GM04503 (cell line): ENCODE measurements around the gene GALNS.

Experiments
- DNase-seq: peaks from one replicate; pipeline ENCODE4 v3.0.0-alpha.2; 2012; ENCODE audit warnings: low read depth

The GALNS gene

DNA sequence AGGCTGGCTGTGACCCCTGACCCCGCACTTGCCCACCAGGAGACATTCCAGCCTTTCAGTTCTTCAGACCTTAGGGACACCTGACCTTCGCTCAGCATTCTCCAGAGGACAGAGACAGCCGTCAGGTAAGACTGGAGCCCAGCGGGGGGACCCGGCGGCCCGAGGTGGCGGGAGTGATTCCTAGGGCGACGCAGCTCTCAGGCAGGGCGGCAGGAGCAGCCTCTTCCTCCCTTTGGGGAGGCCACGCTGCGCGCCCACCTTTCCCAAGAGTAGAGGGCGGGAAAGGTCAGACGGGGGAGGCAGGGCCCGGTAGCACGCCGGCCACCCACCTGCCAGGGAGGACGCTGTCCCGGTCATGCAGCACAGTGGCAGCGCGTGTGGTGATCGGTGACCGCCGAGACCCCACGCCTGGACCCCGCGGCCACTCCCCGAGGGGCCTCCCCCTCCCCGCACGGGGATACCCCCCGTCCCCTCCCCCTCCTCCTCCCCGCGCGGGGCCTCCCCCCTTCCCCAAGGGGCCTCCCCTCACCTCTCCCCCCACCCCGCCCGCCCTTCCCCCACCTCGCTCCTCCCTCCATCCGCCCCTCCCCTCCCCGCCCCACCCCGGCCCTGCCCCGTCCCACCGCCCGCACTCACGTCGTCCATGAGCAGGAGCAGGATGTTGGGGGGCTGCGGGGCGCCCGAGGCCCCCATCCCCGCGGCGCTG lies 472 bp downstream of the GALNS start:
- no peak for DNase-seq

DNA sequence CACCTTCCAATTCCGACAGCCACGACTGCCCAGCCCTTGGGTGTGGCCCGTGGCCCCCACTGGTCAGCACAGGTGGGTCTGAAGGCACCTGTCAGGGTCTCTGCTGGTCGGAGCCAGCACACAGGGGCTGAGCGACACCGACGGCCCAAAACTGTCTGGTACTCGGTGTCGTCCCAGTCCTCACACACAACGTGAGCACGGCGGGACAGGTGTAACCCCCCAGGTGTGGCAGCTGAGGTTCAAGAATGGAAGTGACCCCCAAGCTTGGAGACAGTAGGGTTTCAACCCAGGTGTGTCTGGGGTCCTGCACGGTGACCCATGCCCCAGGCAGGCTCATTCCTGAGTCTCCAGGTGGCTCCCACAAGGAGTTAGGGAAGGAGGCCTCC lies 1.0 kb downstream of the GALNS start:
- DNase-seq, result no peak

DNA sequence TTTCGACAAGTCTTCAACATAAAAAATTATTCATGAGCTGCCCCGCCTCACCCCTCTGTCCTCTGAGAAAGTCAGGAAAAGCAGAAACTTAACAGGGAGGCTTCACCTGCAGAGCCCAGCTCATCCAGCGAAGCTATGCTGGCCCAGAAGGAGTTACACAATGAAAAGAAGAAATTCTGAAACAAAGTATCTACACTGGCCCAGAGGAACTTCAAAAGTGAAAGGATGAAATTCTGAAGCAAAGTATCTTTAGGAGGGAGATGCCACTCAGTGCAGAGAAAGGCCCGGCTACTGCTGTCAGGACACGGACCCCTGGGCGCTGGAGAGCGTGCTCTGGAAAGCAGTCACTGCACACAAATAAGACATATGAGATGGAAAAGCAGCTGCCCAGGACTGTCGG lies 1.6 kb downstream of the GALNS start:
- DNase-seq, result no peak

DNA sequence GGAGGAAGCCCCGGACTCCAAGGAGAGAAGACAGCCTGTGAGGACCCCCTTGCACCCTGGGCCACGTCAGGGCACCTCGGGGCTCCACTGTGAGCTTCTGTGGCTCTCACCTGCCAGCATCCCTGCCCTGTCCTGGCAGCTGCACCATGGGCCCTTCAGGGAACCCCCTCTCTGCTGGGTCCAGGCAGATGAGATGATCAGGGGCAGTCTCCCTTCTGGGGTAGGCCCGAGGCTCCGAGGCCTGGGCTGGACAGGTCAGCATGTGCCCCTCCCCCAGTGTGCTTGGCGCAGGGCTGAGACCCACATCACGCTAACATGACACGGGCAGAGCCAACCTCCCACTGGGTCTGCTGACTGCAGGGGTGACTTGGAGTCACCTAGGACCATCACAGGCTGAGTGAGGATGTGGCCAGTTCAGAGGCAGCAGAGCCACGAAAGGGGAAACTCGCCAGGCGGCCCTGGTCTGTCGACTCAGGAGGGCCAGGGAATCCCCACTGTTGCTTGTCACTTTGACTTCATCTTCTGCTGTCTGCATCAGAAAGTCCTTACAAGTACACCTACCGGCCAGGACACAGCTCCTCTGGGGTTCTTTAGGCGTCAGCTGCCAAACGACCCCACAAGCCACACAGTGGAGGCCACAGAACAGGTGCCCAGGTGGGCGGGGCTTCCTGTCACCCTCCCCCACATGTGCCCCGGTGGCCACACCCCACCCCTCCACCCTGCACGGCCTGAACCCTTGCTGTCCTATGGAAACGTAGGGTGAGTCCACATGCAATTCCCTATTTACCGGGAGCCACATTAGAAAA lies 2.2 kb downstream of the GALNS start:
- DNase-seq, result no peak

DNA sequence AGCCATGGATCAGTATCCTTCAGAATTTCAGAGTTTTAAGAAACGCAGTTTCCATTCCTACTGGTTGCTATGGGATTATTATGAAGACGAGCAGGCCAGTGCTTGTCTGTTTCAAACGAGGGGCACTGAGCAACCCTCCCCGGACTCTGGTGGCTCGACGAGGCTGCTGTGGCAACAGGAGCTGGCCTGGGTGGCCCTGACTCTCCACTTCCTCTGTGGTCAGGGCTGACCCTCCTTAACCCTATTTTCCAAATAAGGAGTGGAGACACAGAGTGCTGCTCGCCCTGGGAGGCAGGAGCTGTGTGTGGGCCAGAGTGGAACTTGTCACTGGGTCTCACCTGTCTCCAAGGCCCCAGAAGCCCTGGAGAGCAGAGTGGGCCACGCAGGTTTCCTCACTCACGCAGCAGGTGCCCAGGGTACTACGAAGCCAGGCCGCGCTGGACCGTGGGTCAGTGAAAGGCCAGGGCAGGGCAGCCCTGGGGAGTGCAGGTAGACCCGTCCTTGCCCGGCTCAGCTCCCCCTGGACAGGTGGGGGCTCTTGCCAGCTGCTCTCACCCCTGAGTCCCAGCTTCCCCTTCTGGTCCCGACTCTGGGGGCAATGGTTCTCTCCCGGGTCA lies 3.3 kb downstream of the GALNS start:
- DNase-seq, result no peak

DNA sequence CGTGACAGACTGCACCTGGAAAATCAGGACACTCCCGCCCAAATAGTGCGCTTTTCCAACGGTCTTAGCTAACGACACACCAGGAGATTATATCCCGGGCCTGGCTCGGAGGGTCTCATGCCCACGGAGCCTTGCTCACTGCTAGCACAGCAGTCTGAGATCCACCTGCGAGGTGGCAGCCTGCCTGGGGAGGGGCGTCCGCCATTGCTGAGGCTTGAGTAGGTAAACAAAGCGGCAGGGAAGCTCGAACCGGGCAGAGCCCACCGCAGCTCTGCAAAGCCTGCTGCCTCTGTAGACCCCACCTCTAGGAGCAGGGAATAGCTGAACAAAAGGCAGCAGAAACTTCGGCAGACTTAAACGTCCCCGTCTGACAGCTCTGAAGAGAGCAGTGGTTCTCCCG lies 5.1 kb downstream of the GALNS start:
- no peak for DNase-seq

DNA sequence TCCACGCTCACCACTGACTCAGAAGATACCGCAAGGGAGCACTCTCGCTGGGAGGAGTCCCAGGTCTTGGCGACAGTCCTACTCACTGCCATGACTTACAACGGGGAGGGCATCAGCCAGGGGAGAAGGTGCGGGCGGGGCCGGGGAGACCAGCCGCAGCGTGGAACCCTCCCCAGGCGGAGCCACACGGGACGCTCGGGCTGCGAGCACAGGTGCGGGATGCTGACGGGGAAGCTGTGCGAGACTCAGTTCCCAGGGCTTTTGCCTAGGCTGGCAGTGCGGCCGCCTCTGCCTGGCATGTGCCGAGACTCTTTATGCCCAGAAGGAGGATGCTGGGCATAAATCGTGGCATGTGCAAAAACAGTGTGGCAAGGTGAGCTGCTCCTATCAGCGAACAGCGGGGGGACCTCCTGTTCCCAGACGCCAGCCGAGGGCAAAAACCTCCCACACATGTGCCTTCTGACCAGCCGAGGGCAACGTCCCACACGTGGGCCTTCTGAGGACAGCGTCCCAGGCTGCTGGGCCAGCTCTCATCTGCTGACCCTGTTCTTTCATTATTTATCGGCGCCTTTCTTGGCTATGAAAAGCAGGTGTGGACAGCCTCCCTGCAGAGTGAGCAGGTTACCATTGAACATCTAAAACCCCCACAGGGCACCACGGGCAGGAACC lies 6.1 kb downstream of the GALNS start:
- no peak for DNase-seq

DNA sequence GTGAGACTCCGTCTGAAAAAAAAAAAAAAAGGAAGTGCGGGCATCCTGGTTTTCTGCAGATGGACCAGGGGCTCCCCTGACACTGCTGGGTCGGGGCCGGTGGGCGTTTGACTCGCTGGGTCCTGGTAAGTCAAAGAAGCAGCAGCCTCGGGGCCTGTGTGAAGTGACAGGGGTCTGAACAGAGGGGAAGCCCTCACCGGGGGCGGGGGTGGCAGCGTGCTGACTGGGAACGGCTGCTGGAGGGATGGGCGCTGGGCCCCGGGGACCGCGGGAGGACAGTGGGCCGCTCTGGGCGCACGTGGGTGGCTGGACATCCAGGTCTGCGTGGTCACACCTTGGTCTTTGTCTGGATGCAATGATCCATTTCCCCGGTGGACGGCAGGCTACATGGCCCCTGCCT lies 8.2 kb downstream of the GALNS start:
- no peak for DNase-seq

DNA sequence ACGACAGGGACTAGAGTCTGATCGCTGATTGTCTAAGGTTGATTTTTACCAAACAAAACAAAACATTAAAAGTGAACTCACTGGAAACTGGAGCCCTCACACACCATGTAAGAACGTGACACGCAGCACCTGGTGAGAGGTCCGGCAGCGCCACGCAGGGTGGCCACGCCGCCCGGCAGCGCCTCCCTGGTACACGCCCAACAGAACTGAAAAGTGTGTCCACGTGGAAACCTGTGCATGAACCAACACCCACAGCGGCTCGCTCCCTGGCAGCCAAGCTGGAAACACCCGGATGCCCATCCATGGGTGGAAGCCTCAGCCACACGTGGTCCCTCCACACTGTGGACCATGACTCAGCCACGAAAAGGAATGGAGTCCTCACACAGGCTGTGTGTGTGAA lies 9.1 kb downstream of the GALNS start:
- DNase-seq, result no peak

DNA sequence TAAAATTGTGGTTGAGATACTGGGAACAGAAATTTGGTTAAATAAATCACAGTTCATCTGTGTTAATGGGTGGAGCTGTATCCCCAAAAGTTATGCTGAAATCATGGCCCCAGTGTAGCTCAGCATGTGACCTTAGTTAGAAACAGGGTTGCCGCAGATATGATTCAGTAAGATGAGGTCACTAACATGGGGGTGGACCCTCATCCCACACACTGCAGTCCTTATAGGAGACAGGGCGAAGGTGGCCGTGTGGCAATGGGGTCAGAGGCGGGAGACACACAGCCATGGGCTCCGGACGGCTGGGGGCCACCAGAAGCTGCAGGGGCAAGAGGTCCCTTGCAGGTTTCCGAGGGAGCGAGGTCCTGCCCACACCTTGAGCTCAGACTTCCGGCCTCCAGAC lies 10.7 kb downstream of the GALNS start:
- DNase-seq, result no peak

DNA sequence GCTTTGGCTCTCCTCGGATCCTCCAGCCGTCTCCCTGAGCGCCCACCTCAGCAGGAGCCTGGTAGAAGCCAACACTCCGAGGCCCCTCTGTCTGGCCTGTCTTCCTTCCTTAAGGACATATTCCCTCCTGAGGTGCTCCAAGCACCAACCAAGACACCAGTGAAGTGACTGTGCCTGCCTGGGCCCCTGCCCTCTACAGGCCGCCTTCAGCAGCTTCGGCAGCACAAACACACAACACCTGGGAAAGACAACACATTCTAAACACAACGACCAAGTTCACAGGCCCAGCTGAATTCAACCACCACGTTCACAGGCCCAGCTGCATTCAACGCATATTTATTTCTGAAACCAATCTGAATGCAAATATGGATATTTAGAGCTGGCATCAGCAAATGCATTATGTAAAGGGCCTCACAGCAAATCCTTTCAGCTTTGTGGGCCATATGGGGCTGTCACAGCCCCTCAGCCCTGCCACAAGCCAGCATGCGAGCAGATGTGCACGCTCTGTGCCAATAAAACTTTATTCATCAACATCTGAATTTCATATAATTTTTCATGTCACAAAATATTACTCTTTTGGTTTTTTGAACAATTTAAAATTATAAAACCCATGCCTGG lies 12.2 kb downstream of the GALNS start:
- DNase-seq, result no peak

DNA sequence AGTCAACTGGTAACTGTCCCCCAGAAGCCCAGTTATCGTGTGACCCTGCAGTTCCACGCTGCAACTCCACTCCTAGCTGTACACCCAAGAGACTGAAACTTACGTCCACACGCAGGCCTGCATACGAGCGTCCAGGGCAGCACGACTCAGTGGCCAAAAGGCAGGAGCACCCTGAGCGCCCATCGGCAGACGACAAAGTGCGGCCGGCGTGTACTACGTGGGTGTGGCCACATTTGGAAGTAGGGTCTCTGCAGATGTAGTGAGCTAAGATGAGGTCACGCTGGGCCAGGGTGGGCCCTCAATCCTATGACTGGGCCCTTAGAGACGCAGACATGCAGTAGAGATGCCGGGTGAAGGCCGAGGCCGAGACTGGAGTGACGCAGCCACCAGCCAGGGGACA lies 13.5 kb downstream of the GALNS start:
- DNase-seq, result no peak

DNA sequence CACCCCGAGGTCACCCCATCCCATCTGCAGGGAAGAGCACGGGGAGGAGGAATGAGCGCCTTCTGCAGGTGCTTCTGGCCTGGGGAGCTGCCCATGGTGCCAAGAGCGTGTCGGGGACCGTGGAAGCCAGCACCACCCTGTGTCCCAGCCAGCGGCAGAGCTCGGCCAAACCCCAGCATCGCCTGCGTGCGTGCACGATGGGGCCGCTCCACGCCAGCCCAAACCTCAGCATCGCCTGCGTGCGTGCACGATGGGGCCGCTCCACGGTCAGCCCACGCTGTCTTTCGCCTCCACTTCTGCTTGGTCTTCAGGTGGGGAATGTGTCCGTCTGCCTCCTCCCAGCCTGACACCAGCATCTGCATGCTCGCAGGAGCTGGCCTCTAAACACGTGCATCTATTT lies 13.9 kb downstream of the GALNS start:
- DNase-seq, result no peak

DNA sequence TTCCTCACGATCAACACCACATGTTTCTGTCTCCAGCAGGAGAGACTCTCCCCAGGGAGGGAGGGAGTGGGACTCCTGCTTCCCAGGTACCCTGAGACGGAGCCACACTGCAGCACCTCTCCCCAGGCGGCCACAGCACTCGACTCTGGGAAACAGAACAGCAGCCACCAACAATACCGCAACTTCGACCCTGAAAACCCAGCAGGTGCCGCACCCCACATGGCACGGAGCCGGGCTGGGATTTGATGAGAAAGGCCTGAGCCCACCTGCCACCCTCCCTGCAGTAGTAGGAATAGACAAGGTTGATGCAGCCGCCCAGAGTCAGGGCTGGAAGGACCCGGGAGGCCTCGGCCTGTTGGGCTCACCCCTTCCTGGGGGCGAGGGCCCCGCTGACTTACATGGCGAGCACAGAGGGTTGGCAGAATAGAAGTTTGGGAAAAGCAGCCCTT lies 14.4 kb downstream of the GALNS start:
- DNase-seq, result no peak

DNA sequence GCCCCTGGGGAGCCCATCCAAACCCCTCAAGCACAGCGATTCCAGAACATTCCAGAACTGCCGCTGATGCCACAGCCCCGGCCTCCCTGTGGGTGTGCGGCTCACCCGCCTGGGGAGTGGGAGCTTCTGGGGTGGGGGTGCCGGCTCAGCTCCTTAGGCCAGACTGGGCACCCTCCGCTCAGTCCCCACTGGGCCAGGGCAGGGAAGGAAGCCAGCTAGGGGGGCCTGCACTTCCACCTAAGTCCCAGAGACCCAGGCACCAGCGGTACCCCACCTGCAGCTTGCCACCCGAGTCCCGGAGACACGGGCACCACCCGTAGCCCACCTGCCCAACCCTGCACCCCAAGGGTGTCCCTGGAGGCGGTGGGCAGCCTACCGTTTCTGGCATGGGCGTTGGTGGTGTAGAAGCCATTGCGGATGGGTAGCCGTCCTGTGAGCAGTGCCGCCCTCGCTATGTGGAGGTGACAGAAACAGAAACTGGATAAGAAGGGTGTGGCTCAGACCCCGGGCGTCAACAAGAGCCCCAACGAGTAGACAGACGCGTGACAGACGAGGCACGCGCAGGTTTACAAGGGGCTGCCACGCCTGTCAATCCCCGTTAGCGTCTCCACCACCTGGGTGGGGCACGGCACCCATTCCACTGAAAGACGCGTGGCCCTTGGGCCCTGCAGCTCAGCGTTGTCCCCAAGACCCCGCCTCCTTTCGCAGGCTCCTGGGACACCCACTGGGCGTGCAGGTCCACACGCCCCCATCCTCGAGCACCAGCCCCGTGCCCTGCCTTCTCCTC lies 15.0 kb downstream of the GALNS start:
- no peak for DNase-seq

DNA sequence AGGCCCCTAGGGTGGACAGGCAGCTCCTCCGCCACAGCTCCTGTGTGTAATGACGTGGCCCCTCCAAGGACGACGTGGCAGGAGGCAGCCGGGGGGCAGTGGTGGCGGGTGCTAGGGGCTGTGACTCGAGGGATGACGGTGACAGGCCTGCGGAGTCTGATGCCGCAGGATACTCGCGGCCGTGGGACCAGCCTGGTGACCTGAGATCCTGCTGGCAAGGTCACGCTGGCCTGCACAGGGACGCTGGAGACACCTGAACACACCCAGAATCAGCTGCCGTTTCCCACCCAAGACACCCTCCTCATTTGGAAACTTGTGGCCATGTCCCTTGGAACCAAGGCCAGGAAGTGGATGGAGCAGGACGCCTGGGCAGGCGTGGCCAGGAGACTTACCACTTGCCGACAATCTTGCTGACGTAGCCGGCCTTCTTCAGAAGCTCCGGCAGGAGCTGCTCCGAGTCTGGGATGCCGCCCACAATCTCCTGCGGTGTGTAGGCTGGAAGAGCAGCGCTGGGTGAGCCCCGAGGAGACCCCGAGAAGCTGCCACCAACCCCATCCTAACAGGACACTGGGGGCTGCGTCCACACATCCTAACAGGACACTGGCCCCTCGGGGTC lies 16.0 kb downstream of the GALNS start:
- no peak for DNase-seq

DNA sequence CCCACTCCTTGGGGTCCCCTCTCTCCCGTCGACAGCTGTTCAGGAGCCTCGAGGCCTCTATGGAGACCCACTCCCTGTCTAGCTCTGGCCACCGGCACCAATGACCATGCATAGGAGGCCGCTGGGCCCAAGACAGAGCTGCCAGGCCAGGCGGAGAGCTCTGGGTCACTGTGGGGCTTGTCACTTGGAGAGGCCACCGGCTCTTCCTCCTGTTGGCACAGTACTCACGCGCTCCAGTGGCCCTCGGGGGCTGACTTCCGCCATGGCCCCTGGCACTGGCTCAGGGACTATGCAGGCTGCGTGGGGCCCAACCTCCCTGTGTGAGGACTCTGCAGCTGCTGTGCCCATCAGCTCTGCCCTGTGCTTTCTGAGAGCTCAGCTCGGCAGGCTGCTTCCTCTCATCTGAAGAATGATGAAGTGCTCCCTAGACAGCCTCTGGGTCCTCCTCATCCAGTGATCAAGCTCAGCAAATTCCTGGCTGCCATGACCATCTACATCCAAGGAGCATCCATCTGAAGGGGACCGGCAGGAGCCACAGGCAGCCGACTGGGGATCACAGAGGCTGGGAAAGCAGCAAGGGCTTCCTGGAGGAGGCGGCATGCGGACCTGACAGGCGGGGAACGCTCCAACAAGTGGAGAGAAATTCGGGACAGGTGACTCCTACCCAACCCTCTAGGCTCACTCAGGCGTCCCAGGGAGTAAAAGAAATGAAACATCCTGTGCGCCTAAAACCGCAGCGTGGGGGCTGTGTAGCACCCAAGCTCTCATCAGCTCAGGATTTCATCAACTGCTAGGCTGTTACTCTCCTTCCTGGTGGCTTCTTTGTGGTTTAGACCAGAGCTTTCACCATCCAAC lies 16.8 kb downstream of the GALNS start:
- no peak for DNase-seq

DNA sequence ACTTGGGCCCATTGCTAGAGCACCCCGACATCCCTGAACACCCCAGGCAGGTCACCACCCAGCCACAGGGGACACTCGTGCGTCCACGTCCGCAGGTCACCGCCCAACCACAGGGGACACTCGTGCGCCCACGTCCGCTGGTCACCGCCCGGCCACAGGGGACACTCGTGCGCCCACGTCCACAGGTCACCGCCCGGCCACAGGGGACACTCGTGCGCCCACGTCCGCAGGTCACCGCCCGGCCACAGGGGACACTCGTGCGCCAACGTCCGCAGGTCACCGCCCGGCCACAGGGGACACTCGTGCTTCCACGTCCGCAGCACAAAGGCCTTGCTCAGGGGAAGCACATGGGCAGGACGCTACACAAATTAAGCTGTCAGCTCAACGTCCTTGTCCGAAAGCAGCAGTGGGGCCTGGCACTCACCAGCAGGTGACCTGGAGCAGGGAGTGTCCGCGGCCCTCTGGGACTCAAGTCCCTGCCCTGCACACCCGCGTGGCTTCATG lies 17.7 kb downstream of the GALNS start:
- no peak for DNase-seq

DNA sequence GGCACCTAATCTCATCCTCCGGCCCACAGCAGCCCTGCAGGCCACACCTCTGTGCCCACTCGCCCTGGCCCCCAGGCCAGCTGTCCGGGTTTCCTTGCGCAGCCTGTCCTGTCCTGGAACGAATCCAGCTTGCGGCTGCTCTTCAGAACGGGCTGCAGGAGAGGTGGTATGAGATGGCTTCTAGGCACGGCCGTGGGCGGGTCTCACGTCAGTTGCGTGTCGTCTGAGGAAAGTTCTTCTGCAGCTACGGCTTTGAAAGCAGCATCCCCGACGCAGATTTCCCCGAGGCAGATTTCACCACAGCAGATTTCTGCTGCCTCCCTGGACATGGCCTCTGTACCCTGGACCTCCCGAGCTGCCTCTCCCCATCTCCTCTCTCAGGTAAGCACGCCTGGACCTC lies 18.2 kb downstream of the GALNS start:
- no peak for DNase-seq

DNA sequence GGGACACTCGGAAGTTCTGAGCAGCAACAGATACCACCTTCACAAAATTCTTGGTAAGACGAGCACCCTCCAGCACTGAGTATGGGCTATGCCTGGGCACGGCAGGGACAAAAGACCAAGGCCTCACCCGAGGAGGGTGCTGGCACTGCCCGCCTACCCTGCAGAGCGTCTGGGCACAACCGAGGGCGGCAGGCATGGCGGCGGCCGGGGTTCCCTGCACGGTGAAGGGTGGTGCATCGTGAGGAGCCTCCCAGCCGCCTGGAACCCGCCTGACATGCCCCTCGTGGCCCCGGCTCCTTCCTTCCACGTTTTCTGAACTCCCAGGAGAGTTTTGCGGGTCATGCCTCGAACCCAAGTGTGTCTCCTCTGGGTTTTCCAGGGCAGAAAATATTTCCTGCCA lies 18.9 kb downstream of the GALNS start:
- no peak for DNase-seq
